Measurements from ENCODE around the gene MSH4.

The MSH4 gene

GRCh38 chr1:75901371-75901770 lies 104.7 kb downstream of the MSH4 start:
- Histone ChIP-seq H2AFZ (ENCODE audit: low read length) (no peak overlapping the region), H3K9ac (ENCODE audit: low read length) (no peak overlapping the region), H3K27ac (ENCODE audit: low read depth, low read length, poor library complexity, severe bottlenecking) (no peak overlapping the region), H3K9me3 (ENCODE audit: low read length) (no peaks in the 10 kb centered on the region), H3F3A (ENCODE audit: insufficient read depth, low read length) (no peaks in the 10 kb centered on the region), H4K20me1 (ENCODE audit: insufficient read depth, low read length) (no peaks in the 10 kb centered on the region), H3K4me3 (ENCODE audit: low read depth, low read length, poor library complexity, severe bottlenecking) (no peak overlapping the region), H3K79me2 (ENCODE audit: insufficient read depth, low read length) (no peaks in the 10 kb centered on the region), H3K27me3 (ENCODE audit: insufficient read depth, low read length) (no peaks in the 10 kb centered on the region), H3K4me1 (ENCODE audit: insufficient read depth, low read length, severe bottlenecking) (no peaks in the 10 kb centered on the region), H3K36me3 (ENCODE audit: insufficient read depth, low read length) (no peaks in the 10 kb centered on the region), H3K4me2 (ENCODE audit: low read length) (no peak overlapping the region), H3K9me2 (ENCODE audit: low read depth, low read length) (no peaks in the 10 kb centered on the region)
- no peak for TF ChIP-seq EZH2 (IDR thresholded peaks at IDR 0.05; ENCODE audit: borderline replicate concordance, low read length)
- TF ChIP-seq CTCF (IDR thresholded peaks at IDR 0.05; ENCODE audit: low read length): no peak

- H3K27ac ChIP-seq (ENCODE audit: low read depth, low read length, poor library complexity, severe bottlenecking): no peak overlapping the region
Measured at GRCh38 chr1:75908717-75909152, 112.1 kb downstream of the MSH4 start.

GRCh38 chr1:75916834-75917233 lies 120.2 kb downstream of the MSH4 start:
- TF ChIP-seq CTCF (IDR thresholded peaks at IDR 0.05; ENCODE audit: low read length) (no peak), EZH2 (IDR thresholded peaks at IDR 0.05; ENCODE audit: borderline replicate concordance, low read length) (no peak)
- H3K9me3 ChIP-seq (ENCODE audit: low read length): no peaks in the 10 kb centered on the region
- H3K4me3 ChIP-seq (ENCODE audit: low read depth, low read length, poor library complexity, severe bottlenecking): no peak overlapping the region
- no peaks in the 10 kb centered on the region for H3K4me1 ChIP-seq (ENCODE audit: insufficient read depth, low read length, severe bottlenecking)
- no peak overlapping the region for H2AFZ ChIP-seq (ENCODE audit: low read length)
- H3K27ac ChIP-seq (ENCODE audit: low read depth, low read length, poor library complexity, severe bottlenecking): no peak overlapping the region
- H4K20me1 ChIP-seq (ENCODE audit: insufficient read depth, low read length): no peaks in the 10 kb centered on the region
- no peaks in the 10 kb centered on the region for H3F3A ChIP-seq (ENCODE audit: insufficient read depth, low read length)
- no peak overlapping the region for H3K9ac ChIP-seq (ENCODE audit: low read length)
- no peaks in the 10 kb centered on the region for H3K27me3 ChIP-seq (ENCODE audit: insufficient read depth, low read length)
- H3K36me3 ChIP-seq (ENCODE audit: insufficient read depth, low read length): no peaks in the 10 kb centered on the region
- H3K9me2 ChIP-seq (ENCODE audit: low read depth, low read length): no peaks in the 10 kb centered on the region
- no peaks in the 10 kb centered on the region for H3K79me2 ChIP-seq (ENCODE audit: insufficient read depth, low read length)
- H3K4me2 ChIP-seq (ENCODE audit: low read length): no peak overlapping the region

More at GRCh38 chr1:75908717-75909152, 112.1 kb downstream of the MSH4 start:
- H3K4me1 ChIP-seq (ENCODE audit: insufficient read depth, low read length, severe bottlenecking): no peaks in the 10 kb centered on the region
- TF ChIP-seq CTCF (IDR thresholded peaks at IDR 0.05; ENCODE audit: low read length) (peak; percentile 41), EZH2 (IDR thresholded peaks at IDR 0.05; ENCODE audit: borderline replicate concordance, low read length) (no peak)
- no peaks in the 10 kb centered on the region for H3K27me3 ChIP-seq (ENCODE audit: insufficient read depth, low read length)
- no peak overlapping the region for H2AFZ ChIP-seq (ENCODE audit: low read length)
- H3F3A ChIP-seq (ENCODE audit: insufficient read depth, low read length): no peaks in the 10 kb centered on the region
- H3K9me2 ChIP-seq (ENCODE audit: low read depth, low read length): no peaks in the 10 kb centered on the region
- H4K20me1 ChIP-seq (ENCODE audit: insufficient read depth, low read length): no peaks in the 10 kb centered on the region
- H3K79me2 ChIP-seq (ENCODE audit: insufficient read depth, low read length): no peaks in the 10 kb centered on the region
- H3K4me2 ChIP-seq (ENCODE audit: low read length): no peak overlapping the region
- H3K36me3 ChIP-seq (ENCODE audit: insufficient read depth, low read length): no peaks in the 10 kb centered on the region
- H3K9me3 ChIP-seq (ENCODE audit: low read length): no peaks in the 10 kb centered on the region
- H3K9ac ChIP-seq (ENCODE audit: low read length): no peak overlapping the region
- H3K4me3 ChIP-seq (ENCODE audit: low read depth, low read length, poor library complexity, severe bottlenecking): no peak overlapping the region

All from OCI-LY1 (cell line).